Mucosa of rectum (tissue), 2 donors: ENCODE measurements around the gene HS2ST1.

ENCODE experiments used
- H3K27ac ChIP-seq, 2 donors: one replicate each; pipeline ENCODE4 v1.7.0; 2013; ENCODE audit warnings: inconsistent platforms in 2 of 2, low read depth in 2 of 2, low read length in 2 of 2
- H3K27me3 ChIP-seq, 2 donors: one replicate each; pipeline ENCODE4 v1.7.0; 2013; ENCODE audit warnings: low read length in 2 of 2; ENCODE audit not compliant: control insufficient read depth in 2 of 2, insufficient read depth in 2 of 2
- H3K36me3 ChIP-seq, 2 donors: one replicate each; pipeline ENCODE4 v1.7.0; 2013; ENCODE audit warnings: low read length in 2 of 2; ENCODE audit not compliant: control insufficient read depth in 2 of 2, insufficient read depth in 2 of 2
- H3K4me1 ChIP-seq, 2 donors: one replicate each; pipeline ENCODE4 v1.7.0; 2013; ENCODE audit warnings: low read length in 2 of 2, mild to moderate bottlenecking in 1 of 2; ENCODE audit not compliant: control insufficient read depth in 2 of 2, insufficient read depth in 2 of 2
- H3K4me3 ChIP-seq, 2 donors: one replicate each; pipeline ENCODE4 v1.7.0; 2013; ENCODE audit warnings: low read length in 2 of 2
- H3K9ac ChIP-seq, 2 donors: one replicate each; pipeline ENCODE4 v1.7.0; 2013; ENCODE audit warnings: low read length in 2 of 2, low read depth in 1 of 2, mild to moderate bottlenecking in 1 of 2
- H3K9me3 ChIP-seq, 2 donors: one replicate each; pipeline ENCODE4 v1.7.0; 2013; ENCODE audit warnings: low read length in 2 of 2; ENCODE audit not compliant: control insufficient read depth in 2 of 2
- donor health status: healthy.
- donor health status: Normal muscosa, but diverticular disease.

The HS2ST1 gene

GRCh38 chr1:86940599-86940998 lies 26.2 kb downstream of the HS2ST1 start:
- Histone ChIP-seq H3K9me3 (no peaks in the 10 kb centered on the region), H3K4me1 (no peaks in the 10 kb centered on the region), H3K36me3 (no peaks in the 10 kb centered on the region), H3K4me3 (no peak overlapping the region), H3K9ac (no peak overlapping the region), H3K27ac (no peak overlapping the region), H3K27me3 (no peaks in the 10 kb centered on the region)

- Histone ChIP-seq H3K4me3 (no peak overlapping the region), H3K27ac (no peak overlapping the region), H3K27me3 (no peaks in the 10 kb centered on the region), H3K4me1 (no peaks in the 10 kb centered on the region), H3K9ac (no peak overlapping the region), H3K9me3 (no peaks in the 10 kb centered on the region), H3K36me3 (no peaks in the 10 kb centered on the region)
Measured at GRCh38 chr1:86942042-86942441, 27.6 kb downstream of the HS2ST1 start.

DNA sequence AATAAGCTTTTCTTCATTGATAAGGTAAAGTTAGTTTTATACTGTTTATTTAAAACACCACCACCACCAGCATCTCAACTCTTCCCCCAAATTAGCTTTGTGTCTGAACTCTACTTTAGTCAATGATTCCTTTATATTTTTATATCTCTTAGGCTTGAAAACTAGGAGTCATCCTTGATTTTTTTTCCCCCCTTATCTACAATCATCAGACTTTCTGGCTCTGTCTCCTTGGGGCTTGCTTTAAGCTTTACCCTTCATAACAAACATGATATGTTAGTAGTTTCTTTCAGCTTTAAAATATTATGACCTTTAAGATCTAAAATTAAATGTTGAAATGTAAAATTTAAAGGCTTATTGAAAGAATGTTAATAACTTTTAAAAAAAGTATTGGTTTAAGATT lies 28.3 kb downstream of the HS2ST1 start:
- Histone ChIP-seq H3K9ac (no peak overlapping the region), H3K4me1 (no peaks in the 10 kb centered on the region), H3K36me3 (no peaks in the 10 kb centered on the region), H3K27me3 (no peaks in the 10 kb centered on the region), H3K27ac (no peak overlapping the region), H3K4me3 (no peak overlapping the region), H3K9me3 (no peaks in the 10 kb centered on the region)

DNA sequence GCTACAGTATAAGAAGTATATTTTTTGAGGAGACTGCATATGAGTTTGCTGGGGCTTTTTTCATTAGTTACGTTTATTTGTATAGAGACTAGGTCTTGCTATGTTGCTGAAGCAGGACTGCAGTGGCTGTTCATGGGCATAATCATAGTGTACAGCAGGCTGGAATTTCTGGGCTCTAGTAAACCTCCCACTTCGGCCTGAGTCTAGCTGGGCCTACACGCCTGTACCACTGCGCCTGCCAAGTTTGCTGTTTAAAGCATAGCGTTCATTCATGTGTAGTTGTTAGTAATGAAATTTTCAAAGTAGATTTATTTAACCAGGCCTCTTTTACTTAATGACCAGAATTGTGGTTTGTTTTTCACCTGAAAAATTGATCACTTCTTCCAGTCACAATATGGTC lies 33.8 kb downstream of the HS2ST1 start:
- H3K4me3 ChIP-seq = no peak overlapping the region
- no peaks in the 10 kb centered on the region for H3K36me3 ChIP-seq
- H3K27ac ChIP-seq = no peak overlapping the region
- no peaks in the 10 kb centered on the region for H3K4me1 ChIP-seq
- H3K9ac ChIP-seq = no peak overlapping the region
- H3K27me3 ChIP-seq = no peaks in the 10 kb centered on the region
- no peaks in the 10 kb centered on the region for H3K9me3 ChIP-seq

GRCh38 chr1:86950712-86951419 lies 36.4 kb downstream of the HS2ST1 start:
- no peaks in the 10 kb centered on the region for H3K36me3 ChIP-seq
- H3K9ac ChIP-seq = no peak overlapping the region
- no peaks in the 10 kb centered on the region for H3K9me3 ChIP-seq
- H3K27ac ChIP-seq = no peak overlapping the region
- no peaks in the 10 kb centered on the region for H3K27me3 ChIP-seq
- H3K4me1 ChIP-seq = no peaks in the 10 kb centered on the region
- no peak overlapping the region for H3K4me3 ChIP-seq

GRCh38 chr1:86951430-86951829 lies 37.0 kb downstream of the HS2ST1 start:
- no peak overlapping the region for H3K9ac ChIP-seq
- H3K36me3 ChIP-seq = no peaks in the 10 kb centered on the region
- H3K27ac ChIP-seq = no peak overlapping the region
- H3K27me3 ChIP-seq = no peaks in the 10 kb centered on the region
- no peak overlapping the region for H3K4me3 ChIP-seq
- H3K9me3 ChIP-seq = no peaks in the 10 kb centered on the region
- H3K4me1 ChIP-seq = no peaks in the 10 kb centered on the region

- Histone ChIP-seq H3K9me3 (no peaks in the 10 kb centered on the region), H3K9ac (no peak overlapping the region), H3K27ac (no peak overlapping the region), H3K4me3 (no peak overlapping the region), H3K4me1 (no peaks in the 10 kb centered on the region), H3K27me3 (no peaks in the 10 kb centered on the region), H3K36me3 (no peaks in the 10 kb centered on the region)
Measured at GRCh38 chr1:86953167-86953566, 38.7 kb downstream of the HS2ST1 start.

- no peak overlapping the region for H3K4me3 ChIP-seq
- H3K27ac ChIP-seq = no peak overlapping the region
- H3K4me1 ChIP-seq = no peaks in the 10 kb centered on the region
- H3K27me3 ChIP-seq = no peaks in the 10 kb centered on the region
- no peak overlapping the region for H3K9ac ChIP-seq
- H3K36me3 ChIP-seq = no peaks in the 10 kb centered on the region
- no peaks in the 10 kb centered on the region for H3K9me3 ChIP-seq
Measured at GRCh38 chr1:86955678-86956077, 41.2 kb downstream of the HS2ST1 start.

GRCh38 chr1:86956221-86956620 lies 41.8 kb downstream of the HS2ST1 start:
- Histone ChIP-seq H3K9ac (no peak overlapping the region), H3K4me1 (no peaks in the 10 kb centered on the region), H3K4me3 (no peak overlapping the region), H3K27me3 (no peaks in the 10 kb centered on the region), H3K9me3 (no peaks in the 10 kb centered on the region), H3K36me3 (no peaks in the 10 kb centered on the region), H3K27ac (no peak overlapping the region)

DNA sequence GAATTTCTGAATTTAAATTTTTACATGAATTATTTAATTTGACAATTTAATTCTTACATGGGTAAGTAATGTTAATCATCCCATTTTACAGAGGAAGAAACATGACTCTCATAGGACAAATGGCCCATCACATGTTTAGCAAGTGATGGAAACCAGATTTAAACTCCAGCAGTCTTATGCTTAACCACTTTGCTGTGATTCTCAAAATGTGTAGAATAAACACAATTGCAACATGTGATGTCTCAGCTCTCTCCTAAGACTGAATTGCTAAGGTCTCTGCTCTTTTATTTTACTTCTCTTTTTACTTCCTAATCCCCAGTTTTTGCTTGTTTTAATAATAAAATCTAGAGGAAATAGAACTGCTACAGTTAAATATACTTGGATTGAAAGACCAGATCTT lies 42.8 kb downstream of the HS2ST1 start:
- Histone ChIP-seq H3K4me1 (no peaks in the 10 kb centered on the region), H3K36me3 (no peaks in the 10 kb centered on the region), H3K27ac (no peak overlapping the region), H3K4me3 (no peak overlapping the region), H3K9ac (no peak overlapping the region), H3K27me3 (no peaks in the 10 kb centered on the region), H3K9me3 (no peaks in the 10 kb centered on the region)

DNA sequence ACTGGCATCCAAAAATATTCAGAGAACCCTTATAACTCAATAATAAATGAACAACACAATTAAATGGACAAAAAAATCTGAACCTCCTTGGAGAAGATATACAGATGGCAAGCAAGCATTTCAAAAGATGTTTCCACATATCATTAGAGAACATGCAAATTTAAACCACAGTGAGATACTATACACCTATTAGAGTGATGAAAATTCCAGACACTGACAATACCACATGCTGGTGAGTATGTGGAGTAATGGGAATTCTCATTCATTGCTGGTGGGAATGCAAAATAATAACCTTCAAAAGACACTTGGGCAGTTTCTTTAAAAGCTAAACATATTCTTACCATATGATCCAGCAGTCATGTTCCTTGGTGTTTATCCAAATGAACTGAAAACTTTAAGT lies 46.1 kb downstream of the HS2ST1 start:
- no peaks in the 10 kb centered on the region for H3K9me3 ChIP-seq
- H3K27ac ChIP-seq = no peak overlapping the region
- H3K9ac ChIP-seq = no peak overlapping the region
- H3K4me1 ChIP-seq = no peaks in the 10 kb centered on the region
- H3K36me3 ChIP-seq = no peaks in the 10 kb centered on the region
- no peaks in the 10 kb centered on the region for H3K27me3 ChIP-seq
- H3K4me3 ChIP-seq = no peak overlapping the region
